ENCODE measurements around the gene MORC1.
"Not testable (repeated sequence)": the region's sequence is repeated elsewhere in the genome, so short reads cannot be mapped to it uniquely, and the experiment has no call there.

MORC1 gene

DNA sequence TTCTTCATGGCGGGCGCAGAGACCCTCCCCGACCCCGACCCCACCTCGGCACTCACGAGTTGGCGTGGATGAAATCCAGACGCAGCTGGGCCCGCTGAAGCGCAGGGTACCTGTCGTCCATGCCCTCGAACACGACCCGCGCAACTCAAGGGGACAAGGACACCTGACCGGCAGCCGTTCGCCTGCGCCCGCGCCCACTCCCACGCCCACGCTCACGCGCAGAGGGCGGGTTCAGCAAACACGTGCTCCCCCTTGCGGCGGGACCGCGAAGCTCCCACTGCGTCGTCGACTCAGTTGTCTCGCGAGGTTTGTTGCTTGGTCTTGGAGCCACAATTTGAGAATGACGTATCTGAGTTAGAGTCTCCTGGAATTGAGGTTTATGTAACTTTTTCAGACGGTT is at the start of gene MORC1:
Gene MORC1 (minus strand): TSS at position 196 of the 400 bp plus-strand sequence. CDS start 75 bp downstream, at position 121.
- no peak for DNase-seq

GRCh38 chr3:109165905-109166304 is 48.0 kb upstream of the MORC1 start:
- DNase-seq, result no peak

DNA sequence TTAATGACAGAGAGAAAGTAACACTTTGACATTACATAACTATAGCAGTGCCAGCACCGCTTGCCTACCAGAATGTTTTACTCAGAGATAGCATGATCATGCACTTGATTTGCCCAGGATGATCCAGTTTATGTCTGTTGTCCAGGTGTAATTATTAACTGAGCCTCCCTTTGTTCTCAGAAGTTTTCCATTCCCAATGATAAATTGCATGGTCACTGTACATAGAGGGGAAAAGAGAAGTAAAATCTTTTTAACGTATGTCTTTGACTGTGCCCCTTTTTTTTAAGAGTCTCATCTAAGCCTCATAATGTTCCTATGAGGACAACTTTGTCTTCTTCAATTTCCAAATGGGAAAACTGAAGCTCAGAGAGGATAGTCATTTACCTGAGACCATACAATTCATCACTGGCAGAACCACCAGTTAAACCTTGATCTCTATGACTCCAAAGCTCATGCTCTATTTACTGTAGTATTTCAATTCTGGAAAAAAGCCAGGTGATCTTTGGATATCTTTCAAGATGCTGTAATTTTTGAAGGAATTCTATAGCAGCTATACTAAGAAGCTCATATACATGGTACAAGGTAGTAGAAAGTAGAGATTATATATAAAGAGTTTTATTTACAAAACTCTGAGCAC is 43.7 kb upstream of the MORC1 start:
- no peak for DNase-seq

DNA sequence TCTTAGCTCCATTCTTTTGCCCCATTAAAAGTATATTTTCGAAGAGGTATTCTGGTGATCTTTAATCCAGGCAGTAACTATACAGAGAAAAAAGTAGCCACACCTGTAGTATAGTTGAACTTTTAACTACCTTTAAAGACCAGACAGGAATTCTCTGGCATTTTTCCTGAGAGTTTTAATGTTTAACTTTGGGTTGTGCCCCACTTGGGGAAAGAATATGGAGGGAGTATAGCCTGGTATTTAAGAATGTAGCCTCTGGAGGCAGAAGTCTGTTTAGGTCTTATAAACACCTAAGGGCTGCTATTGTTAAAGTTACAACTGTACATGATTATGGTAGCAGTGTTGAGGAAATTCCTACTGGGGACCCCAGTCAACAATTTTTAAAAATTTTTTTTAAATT is 37.9 kb upstream of the MORC1 start:
- DNase-seq, result no peak

GRCh38 chr3:109154979-109155378 is 37.0 kb upstream of the MORC1 start:
- DNase-seq, result no peak

GRCh38 chr3:109152320-109152719 is 34.4 kb upstream of the MORC1 start:
- DNase-seq, result no peak

- no peak for DNase-seq
These were observed 31.1 kb upstream of the MORC1 start for GRCh38 chr3:109149078-109149477.

GRCh38 chr3:109143646-109144045 is 25.7 kb upstream of the MORC1 start:
- DNase-seq, result no peak

- no peak for DNase-seq
These were observed 22.4 kb upstream of the MORC1 start for GRCh38 chr3:109140318-109140717.

DNA sequence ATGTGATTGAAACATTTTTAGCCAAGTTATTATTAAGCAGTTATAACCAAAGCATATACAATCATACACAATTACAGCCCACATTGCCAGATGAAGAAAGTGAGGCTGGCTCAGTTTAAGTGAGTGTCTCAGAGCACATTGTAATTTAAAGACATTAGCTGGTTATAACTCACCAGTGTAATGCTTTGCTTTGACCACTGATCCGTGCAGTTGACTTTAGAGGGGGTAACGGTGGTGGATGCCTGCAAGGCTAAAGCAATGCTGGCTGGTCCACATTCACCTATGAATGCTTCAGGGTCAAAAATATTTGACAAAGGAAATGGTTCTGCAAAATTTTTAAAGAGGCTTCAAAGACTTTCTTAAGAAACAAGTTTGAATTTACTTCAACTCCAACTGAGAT is 19.8 kb upstream of the MORC1 start:
- no peak for DNase-seq

DNA sequence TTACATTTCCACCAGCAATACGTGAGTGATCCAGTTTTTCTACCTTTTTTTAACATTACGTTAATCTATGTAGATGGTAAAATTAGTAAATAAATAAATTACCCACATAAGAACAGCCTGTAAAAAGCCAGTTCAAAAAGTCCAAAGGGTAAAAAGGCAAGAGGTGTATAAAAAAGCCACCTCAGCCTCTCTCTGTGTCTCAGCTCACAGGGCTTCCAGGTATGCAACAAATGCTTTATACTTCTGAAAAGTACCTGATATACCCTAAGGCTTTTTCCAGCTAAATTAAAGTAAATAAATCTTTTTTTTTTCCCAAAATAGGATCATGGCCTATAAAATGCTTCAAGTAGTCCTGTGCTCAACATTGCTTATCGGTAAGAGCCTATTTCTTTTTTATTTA is 18.6 kb upstream of the MORC1 start, which contains the start of gene C3orf85:
Gene C3orf85 (plus strand): TSS at position 197 of the 400 bp plus-strand sequence. CDS start 129 bp downstream, at position 326.
- DNase-seq, result no peak

DNA sequence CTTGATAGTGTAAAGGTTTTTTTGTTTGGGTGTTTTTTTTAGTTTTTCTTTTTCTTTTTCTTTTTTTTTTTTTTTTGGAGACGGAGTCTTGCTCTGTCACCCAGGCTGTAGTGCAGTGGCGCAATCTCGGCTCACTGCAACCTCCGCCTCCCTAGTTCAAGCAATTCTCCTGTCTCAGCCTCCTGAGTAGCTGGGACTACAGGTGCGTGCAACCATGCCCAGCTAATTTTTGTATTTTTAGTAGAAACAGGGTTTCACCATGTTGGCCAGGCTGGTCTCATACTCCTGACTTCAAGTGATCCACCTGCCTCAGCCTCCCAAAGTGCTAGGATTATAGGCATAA is 15.5 kb upstream of the MORC1 start:
- not testable (repeated sequence) for DNase-seq

DNA sequence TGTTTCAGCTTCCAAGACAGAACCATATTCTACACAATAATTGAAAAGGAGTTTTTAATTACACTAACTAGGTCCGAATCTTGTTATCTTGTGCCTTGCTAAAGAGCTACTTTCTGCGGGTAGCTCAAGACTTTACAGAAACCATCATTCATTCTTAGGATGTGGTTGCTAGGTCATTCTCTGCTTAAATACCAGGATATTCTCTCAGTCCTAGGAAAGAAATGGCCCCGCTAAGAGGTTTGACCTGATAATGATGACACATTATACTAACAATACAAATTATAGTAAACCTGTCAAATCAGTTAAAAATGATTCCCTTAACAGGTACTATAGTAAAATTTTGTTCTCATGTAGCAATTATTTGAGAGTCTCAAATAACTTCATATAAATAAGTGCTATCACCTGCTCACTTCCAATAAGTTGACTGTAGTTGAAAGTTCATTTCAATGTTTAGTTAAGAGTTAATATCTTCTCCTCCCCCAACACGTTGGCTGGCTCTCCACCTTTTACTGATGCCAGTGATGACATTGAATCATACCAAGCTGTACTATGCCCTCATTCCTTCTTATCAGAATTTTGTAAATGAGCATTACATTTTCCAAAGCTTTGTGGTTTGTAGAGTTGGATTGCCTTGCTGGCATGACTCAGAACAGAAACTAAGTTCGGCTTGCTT is 15.0 kb upstream of the MORC1 start:
- DNase-seq, result no peak

GRCh38 chr3:109131276-109131675 is 13.3 kb upstream of the MORC1 start:
- no peak for DNase-seq

GRCh38 chr3:109127553-109127952 is 9.6 kb upstream of the MORC1 start:
- no peak for DNase-seq

DNA sequence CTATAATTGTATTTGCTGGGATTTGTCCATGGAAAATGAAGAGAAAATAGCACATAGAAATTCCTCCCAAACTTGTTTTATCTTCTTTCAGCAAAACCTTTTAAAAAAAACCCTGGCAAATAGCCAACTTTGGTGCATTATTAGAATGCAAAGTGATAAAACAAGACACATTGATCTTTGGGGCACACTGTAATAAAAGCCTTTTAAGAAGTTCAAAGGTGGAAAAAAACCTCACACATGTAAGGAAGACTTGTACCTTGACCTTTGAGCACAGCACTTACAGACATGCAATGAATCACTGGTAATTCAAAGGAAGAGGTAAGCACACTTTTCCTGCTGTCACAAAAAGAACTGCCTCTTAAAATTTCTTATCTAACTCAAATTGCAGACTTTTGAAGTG is 8.0 kb upstream of the MORC1 start:
- DNase-seq, result no peak

GRCh38 chr3:109122690-109123089 is 4.8 kb upstream of the MORC1 start:
- no peak for DNase-seq

GRCh38 chr3:109118584-109118983 is 650 bp upstream of the MORC1 start:
- no peak for DNase-seq

DNA sequence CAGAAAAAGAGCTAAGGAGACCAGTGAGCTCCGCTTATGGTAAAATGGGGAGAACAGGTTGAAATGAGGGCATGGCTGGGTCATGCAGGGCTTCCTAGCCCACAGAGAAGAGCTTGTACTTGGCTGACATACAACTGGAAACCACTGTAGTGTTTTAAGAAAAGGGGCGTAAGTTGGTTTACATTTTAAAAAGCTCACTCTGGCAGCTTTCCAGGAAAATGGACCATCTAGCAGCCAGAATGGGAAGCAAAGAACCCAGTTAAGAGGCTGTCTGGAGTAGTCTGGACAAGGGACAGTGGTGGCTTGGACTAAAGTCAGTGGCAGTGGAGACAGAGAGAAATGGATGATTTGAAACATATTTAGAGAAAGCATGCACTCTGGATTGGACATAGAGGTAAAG is 1.9 kb downstream of the MORC1 start:
- no peak for DNase-seq

DNA sequence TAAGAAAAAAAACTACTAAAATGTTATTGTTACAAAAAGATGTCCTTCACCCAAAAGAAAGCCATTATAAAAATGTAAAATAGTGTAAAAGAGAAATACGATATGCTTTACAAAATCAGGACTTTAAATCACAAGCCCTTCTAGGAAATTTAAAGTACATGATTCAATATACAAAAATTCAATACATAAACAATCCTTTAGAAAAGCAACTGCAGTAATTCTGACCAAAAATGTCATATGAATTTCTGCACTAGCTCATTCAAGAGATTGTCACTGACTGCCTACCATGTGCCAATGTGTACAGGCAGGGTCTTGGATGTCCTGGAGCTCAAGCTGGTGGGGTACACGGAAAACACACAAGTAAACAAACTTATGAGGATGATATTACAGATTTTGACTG is 2.5 kb downstream of the MORC1 start:
- DNase-seq, result peak; percentile 15

GRCh38 chr3:109114746-109115145 is 3.2 kb downstream of the MORC1 start:
- no peak for DNase-seq

- DNase-seq, result no peak
These were observed 4.8 kb downstream of the MORC1 start for GRCh38 chr3:109112946-109113760.

GRCh38 chr3:109109574-109109973 is 8.4 kb downstream of the MORC1 start:
- DNase-seq, result no peak

DNA sequence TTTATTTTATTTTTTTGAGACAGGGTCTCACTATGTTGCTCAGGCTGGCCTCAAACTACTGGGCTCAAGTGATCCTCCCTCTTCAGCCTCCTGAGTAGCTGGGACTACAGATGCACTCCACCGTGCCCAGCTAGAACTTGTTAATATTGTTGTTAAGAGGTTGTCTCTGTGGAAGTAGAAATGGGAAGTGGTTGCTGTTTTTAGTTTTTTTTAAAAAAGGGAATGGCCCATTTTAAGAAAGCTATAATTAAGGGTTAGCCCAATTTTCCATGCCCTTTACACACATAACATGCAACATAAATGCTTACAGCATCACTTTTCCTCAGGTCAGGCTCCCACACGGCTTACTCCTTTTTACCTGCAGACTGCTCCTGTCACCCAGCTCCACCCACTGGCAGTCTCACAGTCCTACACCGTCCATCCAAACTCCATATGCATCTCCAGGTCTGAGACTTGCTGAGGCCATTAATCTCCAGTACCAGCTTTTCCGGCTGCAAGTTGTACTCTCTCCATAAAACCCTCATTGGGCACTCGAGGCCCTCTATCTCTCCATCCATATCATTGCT is 19.8 kb downstream of the MORC1 start:
- DNase-seq, result no peak

All from HCEC 1CT (cell line).